ENCODE measurements around the gene ZFP36L2. TPM values are rescaled to one million over a fixed set of nuclear protein-coding genes. Genes with fewer than 3 reads are reported as not detected.

The ZFP36L2 gene
- total RNA-seq, 2 donors from 2014 or later: 117 to 256 TPM

GRCh38 chr2:43266711-43267111 lies 40.3 kb upstream of the ZFP36L2 start:
- H3K9me3 ChIP-seq: no peaks in the 10 kb centered on the region
- H3K27me3 ChIP-seq (replicated peaks; ENCODE audit: insufficient read depth): no peaks in the 10 kb centered on the region
- DNase-seq (ENCODE audit: low spot score): no peak
- TF ChIP-seq, protein P1, sequence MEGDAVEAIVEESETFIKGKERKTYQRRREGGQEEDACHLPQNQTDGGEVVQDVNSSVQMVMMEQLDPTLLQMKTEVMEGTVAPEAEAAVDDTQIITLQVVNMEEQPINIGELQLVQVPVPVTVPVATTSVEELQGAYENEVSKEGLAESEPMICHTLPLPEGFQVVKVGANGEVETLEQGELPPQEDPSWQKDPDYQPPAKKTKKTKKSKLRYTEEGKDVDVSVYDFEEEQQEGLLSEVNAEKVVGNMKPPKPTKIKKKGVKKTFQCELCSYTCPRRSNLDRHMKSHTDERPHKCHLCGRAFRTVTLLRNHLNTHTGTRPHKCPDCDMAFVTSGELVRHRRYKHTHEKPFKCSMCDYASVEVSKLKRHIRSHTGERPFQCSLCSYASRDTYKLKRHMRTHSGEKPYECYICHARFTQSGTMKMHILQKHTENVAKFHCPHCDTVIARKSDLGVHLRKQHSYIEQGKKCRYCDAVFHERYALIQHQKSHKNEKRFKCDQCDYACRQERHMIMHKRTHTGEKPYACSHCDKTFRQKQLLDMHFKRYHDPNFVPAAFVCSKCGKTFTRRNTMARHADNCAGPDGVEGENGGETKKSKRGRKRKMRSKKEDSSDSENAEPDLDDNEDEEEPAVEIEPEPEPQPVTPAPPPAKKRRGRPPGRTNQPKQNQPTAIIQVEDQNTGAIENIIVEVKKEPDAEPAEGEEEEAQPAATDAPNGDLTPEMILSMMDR (IDR thresholded peaks at IDR 0.05): no peak
- TF ChIP-seq POLR2A (IDR thresholded peaks at IDR 0.05): no peak
- TF ChIP-seq POLR2AphosphoS5 (IDR thresholded peaks at IDR 0.05): no peak
- WGBS: 76% methylated on average over 4 of the region's 4 CpGs
- intact Hi-C loops (cut with DNase I): no loop called here
- H3K4me1 ChIP-seq (replicated peaks): peaks cover 10% of the 10 kb centered on the region
- H3K36me3 ChIP-seq: no peaks in the 10 kb centered on the region
- peak overlapping the region in 1 of 2 donors; percentile 4 for H3K27ac ChIP-seq
- no peak overlapping the region for H3K4me3 ChIP-seq

DNA sequence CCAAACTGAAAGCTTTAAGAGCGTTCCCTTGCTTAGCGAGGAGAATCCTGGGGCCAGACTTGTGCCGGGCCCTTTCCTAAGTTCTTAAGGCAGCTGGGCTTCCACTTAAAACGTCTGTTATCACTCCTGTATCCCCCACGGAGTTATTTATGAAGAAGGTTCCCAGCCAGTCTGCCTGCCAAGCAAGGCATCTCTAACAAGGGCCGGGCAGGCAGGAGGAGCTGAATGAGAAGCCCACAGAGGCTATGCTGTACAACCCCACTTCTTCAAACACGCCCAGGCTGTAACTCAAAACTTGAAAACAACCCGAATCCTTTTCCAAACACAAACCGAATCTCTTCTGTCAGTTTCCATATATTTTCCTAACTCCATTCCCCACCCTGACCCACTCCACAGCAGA lies 39.0 kb upstream of the ZFP36L2 start:
- no peak overlapping the region for H3K4me3 ChIP-seq
- intact Hi-C loops (cut with DNase I): no loop called here

GRCh38 chr2:43265001-43265400 lies 38.6 kb upstream of the ZFP36L2 start:
- no peaks in the 10 kb centered on the region for H3K9me3 ChIP-seq
- peak overlapping the region; percentile 9 to 59 for H3K27ac ChIP-seq
- no peak overlapping the region for H3K4me3 ChIP-seq
- no peak for DNase-seq (ENCODE audit: low spot score)
- H3K27me3 ChIP-seq (replicated peaks; ENCODE audit: insufficient read depth): no peaks in the 10 kb centered on the region
- 34% methylated on average over 5 of the region's 5 CpGs for WGBS
- peaks cover 10% of the 10 kb centered on the region for H3K4me1 ChIP-seq (replicated peaks)
- TF ChIP-seq POLR2AphosphoS5 (IDR thresholded peaks at IDR 0.05) (no peak), POLR2A (IDR thresholded peaks at IDR 0.05) (no peak)
- TF ChIP-seq, protein P1 (IDR thresholded peaks at IDR 0.05): no peak
- H3K36me3 ChIP-seq: no peaks in the 10 kb centered on the region
- intact Hi-C loops (cut with DNase I): no loop called here

More for the DNA sequence above, 39.0 kb upstream of the ZFP36L2 start:
- TF ChIP-seq POLR2A (IDR thresholded peaks at IDR 0.05) (no peak), POLR2AphosphoS5 (IDR thresholded peaks at IDR 0.05) (peak; percentile 5)
- peak overlapping the region; percentile 9 to 59 for H3K27ac ChIP-seq
- no peaks in the 10 kb centered on the region for H3K27me3 ChIP-seq (replicated peaks; ENCODE audit: insufficient read depth)
- no peak for DNase-seq (ENCODE audit: low spot score)
- H3K9me3 ChIP-seq: no peaks in the 10 kb centered on the region
- H3K36me3 ChIP-seq: no peaks in the 10 kb centered on the region
- 42% methylated on average over 9 of the region's 9 CpGs for WGBS
- H3K4me1 ChIP-seq (replicated peaks): peaks cover 10% of the 10 kb centered on the region

- 96% methylated on average over 6 of the region's 6 CpGs for WGBS
- DNase-seq (ENCODE audit: low spot score): no peak
Measured at GRCh38 chr2:43262951-43263350, 36.5 kb upstream of the ZFP36L2 start.

DNA sequence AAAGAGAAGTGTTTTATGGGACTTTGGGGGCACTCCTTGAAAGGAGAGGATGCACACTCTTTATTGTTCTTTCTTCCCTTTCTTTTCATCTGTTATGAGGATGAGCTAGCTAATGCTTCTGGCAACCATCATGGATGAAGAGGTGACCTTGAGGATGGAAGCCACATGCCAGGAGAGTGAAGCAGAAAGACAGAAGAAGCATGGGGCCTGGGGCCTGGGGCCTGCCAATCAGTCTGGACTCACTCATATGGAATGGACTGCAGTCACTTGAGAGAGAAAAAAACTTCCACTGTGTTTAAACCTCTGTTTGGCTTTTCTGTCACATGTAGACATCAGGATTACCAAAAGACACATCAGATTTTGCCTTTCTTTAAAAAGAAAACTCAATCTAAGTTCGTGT lies 35.8 kb upstream of the ZFP36L2 start:
- Histone ChIP-seq H3K27me3 (replicated peaks; ENCODE audit: insufficient read depth) (no peaks in the 10 kb centered on the region), H3K4me3 (no peak overlapping the region), H3K27ac (no peak overlapping the region), H3K9me3 (no peaks in the 10 kb centered on the region), H3K4me1 (replicated peaks) (no peaks in the 10 kb centered on the region), H3K36me3 (no peaks in the 10 kb centered on the region)
- 95% methylated on average over 1 of the region's 1 CpG for WGBS
- intact Hi-C loops (cut with DNase I): no loop called here
- TF ChIP-seq, protein P1 (IDR thresholded peaks at IDR 0.05): no peak
- TF ChIP-seq POLR2A (IDR thresholded peaks at IDR 0.05) (no peak), POLR2AphosphoS5 (IDR thresholded peaks at IDR 0.05) (no peak)
- no peak for DNase-seq (ENCODE audit: low spot score)

More at GRCh38 chr2:43262951-43263350, 36.5 kb upstream of the ZFP36L2 start:
- Histone ChIP-seq H3K9me3 (no peaks in the 10 kb centered on the region), H3K36me3 (no peaks in the 10 kb centered on the region), H3K27me3 (replicated peaks; ENCODE audit: insufficient read depth) (no peaks in the 10 kb centered on the region), H3K27ac (no peak overlapping the region), H3K4me1 (replicated peaks) (no peaks in the 10 kb centered on the region), H3K4me3 (no peak overlapping the region)
- no peak for TF ChIP-seq POLR2A (IDR thresholded peaks at IDR 0.05)
- no peak for TF ChIP-seq POLR2AphosphoS5 (IDR thresholded peaks at IDR 0.05)
- intact Hi-C loops (cut with DNase I): no loop called here

DNA sequence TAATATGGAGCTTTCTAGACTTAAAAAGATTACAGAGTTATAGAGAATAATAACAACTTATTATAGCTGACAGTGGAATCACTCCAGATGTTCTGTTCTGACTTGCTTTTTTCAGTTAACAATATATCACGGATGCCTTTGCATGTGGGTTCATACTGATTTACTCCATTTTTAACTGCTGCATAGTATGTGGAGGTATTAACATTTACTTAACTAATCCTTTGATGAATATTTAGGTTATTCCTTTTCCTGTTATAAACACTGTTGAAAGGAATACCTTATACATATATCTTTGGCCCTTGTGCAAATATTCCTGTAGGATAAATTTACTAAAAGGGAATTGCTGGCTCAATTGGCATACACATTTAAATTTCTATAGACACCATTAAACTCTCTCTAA lies 33.1 kb upstream of the ZFP36L2 start:
- Histone ChIP-seq H3K4me1 (replicated peaks) (no peaks in the 10 kb centered on the region), H3K4me3 (no peak overlapping the region), H3K9me3 (no peaks in the 10 kb centered on the region), H3K27me3 (replicated peaks; ENCODE audit: insufficient read depth) (no peaks in the 10 kb centered on the region), H3K27ac (no peak overlapping the region), H3K36me3 (no peaks in the 10 kb centered on the region)
- TF ChIP-seq POLR2A (IDR thresholded peaks at IDR 0.05) (no peak), POLR2AphosphoS5 (IDR thresholded peaks at IDR 0.05) (no peak)
- TF ChIP-seq, protein P1 (IDR thresholded peaks at IDR 0.05): no peak
- WGBS: 72% methylated on average over 1 of the region's 1 CpG
- intact Hi-C loops (cut with DNase I): no loop called here
- no peak for DNase-seq (ENCODE audit: low spot score)

All from prostate gland (tissue), 2 donors.